Right lobe of liver (tissue), 6 donors: ENCODE results near the gene FBXL17. TPM values are rescaled to one million over a fixed set of nuclear protein-coding genes. Genes with fewer than 3 reads are reported as not detected.

Experiments used
- ATAC-seq, 4 donors: fragments of 200-7000 bp; cut with Tn5 transposase; one replicate each; pipeline ENCODE4 v1.9.1; 2020; ENCODE audit warnings: mild to moderate bottlenecking in 4 of 4, moderate library complexity in 4 of 4
- DNase-seq, 3 donors: peaks; one replicate each; pipeline ENCODE4 v3.0.0-alpha.2; 2020
- H3K27ac ChIP-seq, 3 donors: fragments of 200-600 bp; one replicate each; pipeline ENCODE4 v1.8.0; 2022
- H3K27me3 ChIP-seq, 2 donors: fragments of 200-600 bp; one replicate each; pipeline ENCODE4 v1.8.0; 2022
- H3K36me3 ChIP-seq, 4 donors: fragments of 200-600 bp; sonication (generic) in 1 of 4; one replicate each; pipeline versions ENCODE4 v1.5.1 to v1.8.0; 2017 to 2022; ENCODE audit warnings: control low read depth in 1 of 4
- H3K4me1 ChIP-seq, 4 donors: fragments of 200-600 bp; sonication (generic) in 1 of 4; one replicate each; pipeline versions ENCODE4 v1.5.1 to v1.8.0; 2017 to 2022; ENCODE audit warnings: control low read depth in 1 of 4
- H3K4me3 ChIP-seq, 3 donors: fragments of 200-600 bp; one replicate each; pipeline ENCODE4 v1.8.0; 2022
- H3K9me3 ChIP-seq, 4 donors: fragments of 200-600 bp; sonication (generic) in 1 of 4; one replicate each; pipeline versions ENCODE4 v1.5.1 to v1.8.0; 2017 to 2022; ENCODE audit warnings: control low read depth in 1 of 4
- CTCF ChIP-seq, 4 donors: fragments of 200-600 bp in 3 of 4; fragments of 450-650 bp in 1 of 4; IDR thresholded peaks; one replicate each; pipeline versions ENCODE4 v1.5.1 to v1.8.0; 2016 to 2022; ENCODE audit warnings: antibody characterized with exemption in 4 of 4, mild to moderate bottlenecking in 2 of 4
- POLR2A ChIP-seq: fragments of 450-650 bp; IDR thresholded peaks from one replicate; pipeline ENCODE4 v1.6.1; 2017; ENCODE audit warnings: antibody characterized with exemption, mild to moderate bottlenecking
- WGBS: methylation state at CpG from one replicate; pipeline ENCODE4 v1.1.6; 2018; ENCODE audit warnings: low coverage, low lambda C conversion rate; ENCODE audit not compliant: insufficient coverage; ENCODE audit errors: missing lambda C conversion rate; 5-methylcytosine and 5-hydroxymethylcytosine counted together
- intact Hi-C, 2 donors: fragments of 100-400 bp; cut with DNase I; formaldehyde crosslinking; loops; one replicate each; pipeline versions ENCODE4 v1.11.2 to v1.14.1; 2022
- total RNA-seq, 6 experiments: library from RNA; depleted of rRNA in 2 of 6; stranded (reverse); fragments of >200 nt in 2 of 6; fragmentation: NEBNext Ultra II Directional in 3 of 6; extraction: Animal tissue kit (Norgen Biotek cat#: 25700) in 3 of 6; gene quantifications; one replicate each; pipeline versions ENCODE4 v1.1.0 to v1.2.4, GENCODE V29; 2016 to 2023
- donor health status: DM: no; HTN: yes; CAD: no.
- donor health status: DM: no; HTN: no; CAD: no.
- donor health status: DM: no; HTN: no; CAD: no.
- donor health status: DM: no; HTN: yes; CAD: no.
- donor health status: DM: no; HTN: yes; CAD: no.

The FBXL17 gene
- total RNA-seq, 6 experiments from 2014 or later: 7.7 to 10.6 (median 9.1) TPM

DNA sequence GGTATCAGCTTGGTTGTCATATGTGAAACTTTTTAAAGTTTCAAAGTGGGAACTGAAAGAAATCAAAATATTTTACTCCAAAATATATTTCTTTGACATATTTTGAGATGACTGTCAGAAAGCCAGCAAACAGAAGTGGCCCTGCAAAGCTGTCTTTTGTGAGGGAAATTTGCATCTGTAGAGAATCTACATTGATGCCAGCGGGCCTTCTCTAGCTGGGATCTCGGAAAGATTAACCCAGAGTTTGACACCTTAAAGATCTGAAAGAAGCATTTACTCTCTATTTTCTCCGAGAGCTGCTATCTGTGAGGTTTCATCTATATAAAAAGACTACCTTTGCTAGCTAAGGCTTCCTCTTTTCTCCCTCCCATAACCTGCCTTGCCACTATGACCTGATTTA is 303.6 kb downstream of the FBXL17 start:
- ATAC-seq (no peak), DNase-seq (no peak)
- no peaks in the 10 kb centered on the region for H3K4me1 ChIP-seq
- no peaks in the 10 kb centered on the region for H3K36me3 ChIP-seq
- TF ChIP-seq POLR2A (no peak), CTCF (IDR thresholded peaks at IDR 0.05) (no peak)
- no peaks in the 10 kb centered on the region for H3K9me3 ChIP-seq
- no peaks in the 10 kb centered on the region for H3K27me3 ChIP-seq
- H3K27ac ChIP-seq: no peak overlapping the region
- WGBS: 97% methylated on average over 3 of the region's 3 CpGs
- intact Hi-C loops: no loop called here
- no peak overlapping the region for H3K4me3 ChIP-seq

DNA sequence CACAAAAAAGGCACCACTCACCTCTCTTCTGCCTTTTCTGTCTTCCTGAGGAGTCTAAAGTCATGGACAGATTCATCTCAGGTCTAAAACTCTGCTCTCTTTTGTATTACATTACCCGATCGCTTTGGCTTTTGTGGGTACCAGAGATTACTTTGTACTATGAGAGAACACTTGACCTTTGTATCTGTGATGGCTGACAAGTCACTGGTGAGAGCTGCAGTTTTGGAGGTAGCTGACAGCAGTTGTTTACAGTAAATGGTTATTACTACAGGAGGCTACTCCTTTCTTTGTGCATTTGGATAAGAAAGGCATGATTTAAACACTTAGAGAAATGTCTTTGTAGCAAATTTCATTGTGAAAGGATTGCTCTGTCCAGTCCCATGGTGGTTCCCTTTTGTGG is 307.3 kb downstream of the FBXL17 start:
- 94% methylated on average over 2 of the region's 2 CpGs for WGBS
- ATAC-seq (no peak), DNase-seq (no peak)
- Histone ChIP-seq H3K27me3 (no peaks in the 10 kb centered on the region), H3K9me3 (no peaks in the 10 kb centered on the region), H3K27ac (no peak overlapping the region), H3K36me3 (no peaks in the 10 kb centered on the region), H3K4me3 (no peak overlapping the region), H3K4me1 (no peaks in the 10 kb centered on the region)
- intact Hi-C loops: no loop called here
- TF ChIP-seq POLR2A (no peak), CTCF (IDR thresholded peaks at IDR 0.05) (no peak)

DNA sequence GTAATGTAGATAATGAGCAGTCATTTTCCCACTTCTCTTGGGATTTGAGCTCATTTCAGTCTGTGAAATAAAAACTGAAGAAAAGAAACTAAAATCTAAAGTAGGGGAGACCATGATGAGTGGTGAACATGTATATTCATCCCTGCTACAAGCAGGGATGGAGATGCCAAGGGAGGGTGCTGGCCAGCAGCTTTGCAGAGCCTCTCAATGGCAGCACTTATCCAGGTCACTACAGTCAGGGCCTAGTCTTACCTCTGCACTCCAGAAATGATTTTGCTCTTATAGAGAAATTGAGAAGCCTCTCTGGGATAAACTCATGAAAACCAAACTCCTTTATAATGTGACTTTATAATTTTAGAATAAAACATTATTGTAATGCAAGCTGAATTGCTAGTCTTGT is 317.6 kb downstream of the FBXL17 start:
- no peak for ATAC-seq
- intact Hi-C loops: no loop called here
- H3K27ac ChIP-seq: no peak overlapping the region
- TF ChIP-seq CTCF (IDR thresholded peaks at IDR 0.05) (no peak), POLR2A (no peak)
- H3K4me1 ChIP-seq: no peaks in the 10 kb centered on the region
- no peak for DNase-seq
- H3K36me3 ChIP-seq: no peaks in the 10 kb centered on the region
- no peaks in the 10 kb centered on the region for H3K27me3 ChIP-seq
- H3K9me3 ChIP-seq: no peaks in the 10 kb centered on the region
- H3K4me3 ChIP-seq: no peak overlapping the region

- Histone ChIP-seq H3K36me3 (no peaks in the 10 kb centered on the region), H3K27ac (no peak overlapping the region), H3K9me3 (no peaks in the 10 kb centered on the region), H3K4me1 (no peaks in the 10 kb centered on the region), H3K27me3 (no peaks in the 10 kb centered on the region), H3K4me3 (no peak overlapping the region)
- intact Hi-C loops: no loop called here
- TF ChIP-seq POLR2A: no peak
- DNase-seq (no peak), ATAC-seq (no peak)
- WGBS: 71% methylated on average over 6 of the region's 6 CpGs
These were observed 320.0 kb downstream of the FBXL17 start for GRCh38 chr5:108061941-108062340.

DNA sequence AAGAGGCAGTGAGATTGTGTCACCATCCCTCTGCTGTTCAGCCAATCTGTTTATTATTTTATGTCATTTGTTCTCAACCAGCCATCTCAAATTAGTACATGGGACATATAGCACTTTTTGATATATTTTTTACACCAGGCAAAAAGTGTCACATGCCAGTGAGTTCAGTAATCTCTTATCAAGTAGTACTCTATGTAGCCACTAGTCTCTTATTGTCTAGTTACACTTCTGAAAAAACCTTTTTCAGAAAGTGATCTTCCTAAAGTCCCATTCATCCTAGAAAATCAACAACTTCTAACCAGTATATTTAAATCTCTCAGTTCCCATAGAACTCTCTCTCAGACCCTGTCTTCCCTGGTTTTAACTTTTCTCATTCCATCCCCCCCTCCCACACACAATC is 321.6 kb downstream of the FBXL17 start:
- Histone ChIP-seq H3K36me3 (no peaks in the 10 kb centered on the region), H3K27me3 (no peaks in the 10 kb centered on the region), H3K9me3 (no peaks in the 10 kb centered on the region), H3K4me3 (no peak overlapping the region), H3K27ac (no peak overlapping the region), H3K4me1 (no peaks in the 10 kb centered on the region)
- intact Hi-C loops: no loop called here
- TF ChIP-seq POLR2A (no peak), CTCF (IDR thresholded peaks at IDR 0.05) (no peak)
- no peak for DNase-seq
- ATAC-seq: no peak
